C4-2B (cell line): ENCODE data around the gene SFXN3.

ENCODE experiments used
- ZFX ChIP-seq: fragments of 450-650 bp; IDR thresholded peaks from 2 replicates; pipeline ENCODE4 v1.6.1; 2017
- TF ChIP-seq, protein P1 (sequence below): fragments of 450-650 bp; conservative IDR thresholded peaks from 2 replicates; pipeline ENCODE4 v1.5.1; 2017; ENCODE audit warnings: mild to moderate bottlenecking

DNA sequence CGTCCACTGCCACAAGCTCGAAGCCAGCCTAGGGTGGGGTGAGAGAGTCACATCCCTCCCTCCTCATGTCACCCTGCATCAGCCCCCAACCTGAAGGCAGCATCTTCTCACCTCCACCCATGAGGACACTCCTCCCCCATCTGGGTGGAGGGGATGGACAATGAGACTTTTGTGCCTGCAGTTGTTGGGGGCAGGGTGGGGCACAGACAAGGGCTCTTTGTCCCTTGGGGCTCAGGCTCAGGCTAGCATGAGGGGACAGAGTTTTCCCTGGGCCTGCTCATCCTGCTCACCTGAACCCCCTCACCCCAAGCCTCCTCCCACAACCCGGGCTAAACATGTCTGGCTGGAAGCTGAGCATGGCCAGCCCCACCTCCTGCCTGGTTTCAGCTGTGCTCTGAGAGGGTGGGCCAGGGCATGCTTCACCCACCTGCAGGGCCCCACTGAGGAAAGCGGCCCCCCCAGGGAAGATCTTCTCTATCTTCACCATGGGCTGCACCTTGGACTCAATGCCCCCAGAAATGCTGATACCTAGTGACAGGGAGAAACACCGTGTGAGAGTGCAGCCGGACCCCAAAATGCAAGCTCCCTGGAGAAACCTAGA, 22.1 kb upstream of the SFXN3 start:
- TF ChIP-seq, protein P1, sequence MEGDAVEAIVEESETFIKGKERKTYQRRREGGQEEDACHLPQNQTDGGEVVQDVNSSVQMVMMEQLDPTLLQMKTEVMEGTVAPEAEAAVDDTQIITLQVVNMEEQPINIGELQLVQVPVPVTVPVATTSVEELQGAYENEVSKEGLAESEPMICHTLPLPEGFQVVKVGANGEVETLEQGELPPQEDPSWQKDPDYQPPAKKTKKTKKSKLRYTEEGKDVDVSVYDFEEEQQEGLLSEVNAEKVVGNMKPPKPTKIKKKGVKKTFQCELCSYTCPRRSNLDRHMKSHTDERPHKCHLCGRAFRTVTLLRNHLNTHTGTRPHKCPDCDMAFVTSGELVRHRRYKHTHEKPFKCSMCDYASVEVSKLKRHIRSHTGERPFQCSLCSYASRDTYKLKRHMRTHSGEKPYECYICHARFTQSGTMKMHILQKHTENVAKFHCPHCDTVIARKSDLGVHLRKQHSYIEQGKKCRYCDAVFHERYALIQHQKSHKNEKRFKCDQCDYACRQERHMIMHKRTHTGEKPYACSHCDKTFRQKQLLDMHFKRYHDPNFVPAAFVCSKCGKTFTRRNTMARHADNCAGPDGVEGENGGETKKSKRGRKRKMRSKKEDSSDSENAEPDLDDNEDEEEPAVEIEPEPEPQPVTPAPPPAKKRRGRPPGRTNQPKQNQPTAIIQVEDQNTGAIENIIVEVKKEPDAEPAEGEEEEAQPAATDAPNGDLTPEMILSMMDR: no peak
- no peak for TF ChIP-seq ZFX
